GM18870 (cell line): ENCODE results near the gene ALOXE3.
A peak's percentile ranks its signal among the peaks of the same experiment; 100 is the strongest.
"Not testable (repeated sequence)": the region's sequence is repeated elsewhere in the genome, so short reads cannot be mapped to it uniquely, and the experiment has no call there.

Experiments
- ATAC-seq: cut with Tn5 transposase; IDR thresholded peaks from one replicate; pipeline ENCODE4 v1.9.1; 2021; ENCODE audit warnings: moderate library complexity; ENCODE audit not compliant: unreplicated experiment

ALOXE3 gene

DNA sequence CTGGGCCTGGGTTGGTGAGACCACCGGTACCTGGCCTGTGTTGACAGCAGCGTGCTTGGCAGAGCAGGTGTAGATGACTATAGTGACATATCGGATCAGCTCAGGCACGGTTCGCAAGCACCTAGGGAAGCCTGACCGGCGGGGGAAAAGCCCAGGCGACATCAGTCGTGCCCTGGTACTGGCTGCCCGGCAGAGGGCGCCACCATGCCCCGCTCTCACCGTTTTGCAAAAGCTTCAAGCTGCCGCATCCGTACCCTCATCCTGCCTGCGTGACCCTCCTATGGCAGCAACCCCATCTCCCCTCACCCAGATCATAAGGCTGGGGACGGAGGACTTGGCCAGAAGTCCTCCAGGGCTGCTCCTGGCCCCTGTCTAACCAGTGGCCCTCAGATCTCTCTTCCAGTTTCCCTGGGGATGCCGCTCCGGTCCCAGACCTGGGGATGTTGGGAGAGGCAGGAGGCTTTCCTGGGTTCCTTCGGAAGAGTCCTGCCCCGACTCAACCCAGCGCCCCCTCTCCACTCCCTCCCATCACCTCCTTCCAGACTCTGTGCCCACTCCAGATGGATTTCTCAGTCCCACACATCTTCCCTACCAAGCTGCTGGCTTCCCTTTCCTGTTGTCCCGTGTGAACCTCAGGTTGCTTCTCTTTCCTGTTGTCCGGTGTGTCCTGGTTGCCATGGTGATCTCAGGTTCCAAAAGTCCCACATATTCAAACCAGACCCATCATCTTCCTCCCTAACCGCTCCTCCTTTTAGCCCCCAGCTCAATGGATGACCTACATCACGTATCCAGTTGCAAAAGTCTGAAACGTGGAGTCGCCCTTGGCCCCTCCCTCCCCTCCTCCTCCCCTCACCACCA lies 44.5 kb downstream of the ALOXE3 start:
- ATAC-seq, result no peak

DNA sequence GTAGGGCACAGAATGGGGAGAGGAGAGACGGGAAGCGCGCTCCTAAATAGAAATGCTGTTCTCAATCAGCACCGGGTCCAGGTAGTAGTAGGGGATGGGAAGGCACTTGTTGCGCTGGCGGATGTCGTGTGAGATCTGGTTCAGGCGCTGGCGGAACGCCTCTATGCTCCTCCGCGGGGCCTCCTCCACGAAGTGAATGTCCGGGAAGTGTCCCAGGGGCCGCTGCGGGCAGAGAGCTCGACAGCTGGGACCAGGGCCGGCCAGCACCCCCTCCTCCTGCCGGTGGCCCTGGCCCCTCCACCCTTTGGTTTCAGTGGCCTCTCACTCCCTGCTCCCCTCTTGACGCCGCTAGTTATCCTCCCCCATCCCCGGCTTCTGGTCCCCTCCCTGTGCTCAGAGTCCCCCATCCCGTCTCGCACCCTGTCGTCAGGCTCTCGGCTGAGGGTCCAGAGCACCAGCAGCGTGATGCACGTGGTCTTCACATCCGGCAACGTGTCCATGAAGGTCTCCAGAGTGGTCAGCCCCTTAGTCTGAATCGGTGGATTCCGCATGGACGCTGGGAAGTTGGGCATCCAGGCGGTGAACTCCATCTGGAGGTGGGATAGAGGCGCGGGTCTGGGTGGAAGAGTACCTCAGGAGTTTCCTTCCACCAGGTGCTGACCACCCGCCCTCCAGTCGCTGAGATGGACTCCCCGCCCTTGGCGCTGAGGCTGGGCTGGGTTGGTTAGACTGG lies 45.4 kb downstream of the ALOXE3 start:
- no peak for ATAC-seq

DNA sequence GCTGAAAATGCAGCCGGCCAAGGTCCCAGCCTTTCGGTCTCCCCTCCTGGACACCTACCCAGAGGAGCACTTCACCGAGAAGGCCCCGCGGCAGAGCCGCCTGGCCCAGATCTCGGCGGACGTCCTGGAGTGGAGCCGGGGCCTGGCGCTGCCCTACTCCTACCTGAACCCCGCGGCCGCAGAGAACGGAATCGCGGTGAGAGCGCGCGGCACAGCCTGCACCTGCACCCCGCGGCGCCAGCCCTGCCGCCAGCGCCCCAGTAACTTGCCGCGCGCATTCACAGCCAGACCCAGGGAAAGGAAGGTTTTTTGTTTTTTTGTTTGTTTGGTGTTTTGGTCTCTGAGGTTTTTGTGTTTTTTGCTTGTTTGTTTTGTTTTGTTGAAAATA lies 46.0 kb downstream of the ALOXE3 start:
- ATAC-seq, result no peak

DNA sequence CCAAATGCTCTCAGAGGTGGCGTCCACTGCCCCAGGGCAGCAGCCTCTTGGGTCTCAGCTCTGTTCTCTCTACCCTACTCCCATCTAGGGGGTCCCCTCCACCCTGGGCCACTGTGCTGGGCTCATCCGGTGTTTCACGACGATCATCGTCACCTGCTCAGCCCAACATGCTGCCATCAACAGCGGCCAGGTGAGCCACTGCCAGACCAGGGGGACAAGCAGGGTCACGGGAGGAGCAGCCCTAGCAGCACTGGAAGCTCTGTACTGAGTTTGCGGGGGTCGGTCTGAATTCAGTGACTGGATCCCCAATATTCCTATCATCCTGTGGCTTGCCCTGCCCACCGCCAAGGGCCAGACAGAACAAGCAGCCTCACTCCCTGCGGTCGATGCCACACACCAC lies 46.8 kb downstream of the ALOXE3 start:
- ATAC-seq, result no peak

DNA sequence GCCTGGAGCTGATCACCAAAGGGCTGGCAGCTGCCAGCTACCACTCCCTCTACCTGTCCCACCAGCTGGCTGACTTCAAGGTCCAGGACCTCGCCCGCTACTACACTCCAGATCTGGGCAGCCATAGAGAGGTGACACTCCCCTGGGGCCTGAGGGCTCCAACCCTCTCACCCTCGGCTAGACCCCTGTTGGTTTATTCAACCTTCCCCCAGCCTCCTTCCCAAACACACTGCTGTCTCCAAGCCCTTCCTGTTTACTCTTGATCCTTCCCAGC lies 48.8 kb downstream of the ALOXE3 start:
- ATAC-seq, result no peak

DNA sequence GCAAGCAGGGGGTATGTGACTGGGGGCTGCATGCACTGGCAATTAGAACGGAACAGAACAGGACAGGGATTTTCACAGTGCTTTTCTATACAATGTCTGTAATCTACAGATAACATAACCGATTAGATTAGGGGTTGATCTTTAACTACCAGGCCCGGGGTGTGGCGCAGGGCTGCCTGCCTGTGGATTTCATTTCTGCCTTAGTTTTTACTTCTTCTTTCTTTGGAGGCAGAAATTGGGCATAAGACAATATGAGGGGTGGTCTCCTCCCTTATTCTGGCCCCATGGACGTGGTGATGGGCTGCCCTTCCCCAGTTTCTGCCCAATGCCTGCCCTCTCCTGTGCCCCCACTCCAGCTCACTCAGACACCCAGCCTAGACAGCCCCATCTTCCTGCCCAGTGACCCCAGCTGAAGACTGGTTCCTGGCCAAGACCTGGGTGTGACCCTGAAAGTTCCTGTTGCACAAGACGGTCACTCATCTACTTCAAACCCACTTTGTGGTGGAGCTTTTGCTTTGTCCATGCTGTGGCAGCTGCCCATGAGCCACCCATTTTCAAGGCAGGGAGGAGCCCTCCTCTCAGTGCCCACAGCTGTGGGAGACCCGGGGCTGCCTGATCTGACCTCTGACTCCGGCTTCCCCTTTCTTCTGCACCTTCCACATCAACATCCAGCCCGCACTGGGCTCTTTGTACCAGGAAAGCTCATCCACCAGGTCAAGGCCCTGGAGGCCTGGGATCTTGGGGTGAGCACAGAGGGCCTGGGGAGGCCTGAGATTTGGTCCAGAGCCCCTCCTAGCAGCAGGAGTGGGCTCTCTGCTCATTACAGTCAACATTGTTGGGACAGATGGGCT lies 49.4 kb downstream of the ALOXE3 start:
- ATAC-seq, result no peak

DNA sequence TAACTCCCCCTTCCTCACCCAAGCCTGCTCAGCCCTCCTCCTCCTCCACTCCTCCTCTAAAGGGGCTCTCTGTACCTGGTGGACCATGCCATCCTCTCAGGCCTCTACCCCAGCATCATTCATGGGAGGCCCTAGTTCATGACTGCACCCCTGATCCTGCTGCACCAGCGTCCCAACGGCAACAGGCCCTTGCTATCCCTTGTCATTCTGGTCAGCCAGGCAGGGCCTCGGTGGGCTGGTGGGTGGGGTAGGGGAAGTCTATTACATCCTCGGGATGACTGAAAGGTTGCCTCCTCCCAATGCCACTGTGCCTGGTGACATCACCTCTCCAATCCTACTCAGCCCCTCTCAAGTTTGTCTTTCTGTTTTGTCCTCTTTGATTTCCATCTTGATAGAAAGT lies 50.5 kb downstream of the ALOXE3 start:
- ATAC-seq, result no peak

DNA sequence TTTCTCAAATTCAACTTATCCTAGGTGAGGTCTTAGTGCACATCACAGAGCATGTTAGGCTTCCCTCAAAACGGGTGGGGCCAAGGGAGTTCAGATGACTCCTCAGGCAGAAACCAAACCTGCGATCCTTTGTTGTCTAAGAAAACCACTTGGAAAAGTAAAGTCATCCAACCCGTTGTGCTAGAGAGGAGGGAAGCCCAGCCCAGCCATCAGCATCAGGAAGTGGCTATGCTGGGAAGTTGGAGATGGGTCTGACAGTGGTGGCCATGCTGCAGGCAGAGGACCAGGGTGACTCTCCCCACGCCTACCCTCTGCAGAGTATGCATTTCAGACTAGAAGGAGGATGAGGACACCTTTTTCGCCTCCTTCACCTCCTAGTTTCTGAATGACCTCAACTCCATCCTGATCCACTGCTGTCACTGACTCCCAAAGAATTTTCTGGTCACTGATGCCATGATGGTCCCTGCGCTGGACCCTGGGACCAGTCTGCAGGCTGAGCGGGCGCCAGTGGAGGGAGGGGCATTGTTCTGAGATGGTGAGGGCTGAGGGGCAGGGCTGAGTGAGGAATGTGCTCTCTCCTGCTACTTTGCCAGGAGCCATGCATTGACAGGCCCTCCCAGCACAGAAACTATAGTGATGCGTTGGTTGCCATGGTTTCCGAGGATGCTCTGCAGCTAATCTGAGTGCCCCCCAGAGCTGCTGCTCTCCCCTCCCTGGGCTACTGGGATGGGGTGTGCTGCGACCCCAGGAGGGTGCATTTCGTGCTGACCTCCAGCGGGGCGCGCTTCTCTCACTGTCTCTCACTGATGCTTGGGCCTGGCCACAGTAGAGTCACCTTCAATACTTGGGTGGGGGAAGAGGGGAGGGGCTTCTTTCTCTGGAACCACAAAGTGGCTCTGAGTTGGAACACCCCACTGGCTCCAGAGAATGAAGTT lies 51.2 kb downstream of the ALOXE3 start:
- no peak for ATAC-seq

DNA sequence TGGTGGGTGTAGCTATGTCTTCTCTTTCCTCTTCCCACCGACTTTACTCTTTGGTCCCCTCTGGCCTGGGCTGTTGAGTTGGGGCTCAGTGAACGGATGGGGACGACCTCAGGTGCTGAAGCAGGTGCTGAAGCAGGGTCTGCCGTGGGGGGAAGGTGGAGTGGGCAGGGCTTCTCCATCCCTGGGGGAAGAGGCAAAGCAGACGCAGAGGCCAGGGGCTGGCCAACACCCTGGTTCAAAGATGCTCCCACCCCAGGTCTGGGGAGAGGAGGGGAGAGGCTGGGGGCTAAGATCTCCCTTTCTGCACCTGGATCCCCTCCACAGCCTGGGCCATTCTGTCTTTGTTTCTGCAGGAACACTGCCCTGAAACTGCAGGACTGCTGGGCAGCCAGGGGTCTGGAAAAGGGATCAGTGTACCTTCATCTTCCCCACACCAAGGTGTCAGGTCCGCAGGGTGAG lies 53.7 kb downstream of the ALOXE3 start:
- no peak for ATAC-seq

DNA sequence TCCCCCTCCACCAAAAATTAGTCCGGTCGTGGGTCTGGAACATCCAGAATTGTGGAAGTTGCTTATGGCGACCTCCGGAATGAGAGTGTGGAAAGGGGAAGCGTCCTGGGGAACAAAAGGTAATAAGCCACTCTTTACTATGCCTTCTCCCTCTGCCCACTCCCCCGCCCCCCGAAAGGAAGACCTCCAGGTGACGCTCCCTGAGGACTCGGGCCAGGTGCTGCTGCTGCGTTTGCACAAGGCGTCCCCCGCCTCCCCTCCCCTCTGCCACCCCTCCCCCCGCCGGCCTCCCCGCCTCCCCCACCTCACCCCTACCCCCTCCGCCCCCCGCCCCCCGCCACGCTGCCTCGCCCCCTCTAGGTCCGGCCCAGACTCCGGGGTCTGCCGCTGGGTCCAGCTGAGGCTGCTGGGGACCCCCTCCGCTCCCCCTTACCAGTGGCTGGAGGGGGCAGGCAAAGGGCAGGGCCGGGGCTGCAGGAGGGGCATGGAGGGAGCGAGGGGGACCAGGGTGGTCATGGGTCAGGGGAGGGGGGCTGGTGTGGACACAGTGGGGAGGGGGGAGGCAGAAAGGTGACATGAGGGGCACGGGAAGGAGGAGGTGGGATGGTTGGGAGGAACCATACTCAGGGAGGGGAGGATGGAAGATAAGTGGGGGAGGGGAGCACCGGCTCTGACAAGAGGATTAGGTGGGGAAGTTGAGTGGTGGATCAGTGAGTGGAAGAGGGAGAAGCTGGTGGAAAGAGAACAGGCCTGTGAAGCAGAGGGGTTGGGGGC lies 54.4 kb downstream of the ALOXE3 start:
- no peak for ATAC-seq

DNA sequence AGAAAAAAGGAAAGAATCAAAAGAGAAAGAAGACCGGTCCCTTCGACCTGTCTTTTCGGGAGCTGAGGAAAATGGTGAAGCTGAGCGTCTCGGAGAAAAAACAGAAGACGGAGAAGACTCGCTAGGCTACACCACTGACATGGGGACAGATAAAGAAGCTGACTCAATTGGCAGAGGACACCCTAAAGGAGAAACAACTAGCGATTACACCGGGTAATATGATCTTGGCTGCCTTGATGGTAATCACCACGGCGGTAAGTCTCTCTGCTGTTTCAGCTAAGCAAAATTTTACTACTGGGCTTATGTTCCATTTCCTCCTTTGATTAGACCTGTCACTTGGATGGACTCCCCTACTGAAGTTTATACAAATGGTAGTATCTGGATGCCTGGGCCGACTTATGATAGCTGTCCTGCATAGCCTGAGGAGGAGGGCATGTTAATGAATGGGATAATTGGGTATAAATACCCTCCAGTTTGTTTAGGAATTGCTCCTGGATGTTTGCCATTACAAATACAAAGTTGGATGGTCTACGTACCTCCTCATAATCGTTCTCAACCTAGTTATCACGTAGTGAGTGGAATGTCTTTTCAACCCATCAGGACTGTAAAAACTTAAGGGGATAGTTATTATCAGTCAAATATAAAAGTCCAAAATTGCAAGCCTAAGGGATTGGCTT lies 55.4 kb downstream of the ALOXE3 start:
- ATAC-seq, result no peak

DNA sequence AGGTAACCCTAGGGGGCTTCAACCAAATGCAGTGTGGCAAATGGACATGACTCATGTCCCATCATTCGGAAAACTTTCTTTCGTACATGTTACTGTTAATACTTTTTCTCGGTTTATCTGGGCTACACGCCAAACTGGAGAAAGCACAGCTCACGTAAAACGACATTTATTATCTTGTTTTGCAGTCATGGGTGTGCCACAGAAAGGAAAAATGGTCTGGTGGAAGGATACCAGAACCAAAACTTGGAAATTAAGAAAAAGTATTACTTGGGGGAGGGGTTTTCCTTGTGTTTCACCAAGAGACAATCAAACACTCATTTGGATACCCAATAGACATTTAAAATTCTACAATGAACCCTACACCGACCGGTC lies 55.9 kb downstream of the ALOXE3 start:
- no peak for ATAC-seq

DNA sequence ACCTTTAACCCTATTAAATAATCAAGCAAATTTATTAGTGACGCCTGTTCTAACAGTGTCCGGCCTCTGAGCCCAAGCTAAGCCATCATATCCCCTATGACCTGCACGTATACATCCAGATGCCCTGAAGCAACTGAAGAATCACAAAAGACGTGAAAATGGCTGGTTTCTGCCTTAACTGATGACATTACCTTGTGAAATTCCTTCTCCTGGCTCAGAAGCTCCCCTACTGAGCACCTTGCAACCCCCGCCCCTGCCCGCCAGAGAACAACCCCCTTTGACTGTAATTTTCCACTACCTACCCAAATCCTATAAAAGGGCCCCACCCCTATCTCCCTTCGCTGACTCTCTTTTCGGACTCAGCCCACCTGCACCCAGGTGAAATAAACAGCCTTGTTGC lies 56.5 kb downstream of the ALOXE3 start:
- not testable (repeated sequence) for ATAC-seq

DNA sequence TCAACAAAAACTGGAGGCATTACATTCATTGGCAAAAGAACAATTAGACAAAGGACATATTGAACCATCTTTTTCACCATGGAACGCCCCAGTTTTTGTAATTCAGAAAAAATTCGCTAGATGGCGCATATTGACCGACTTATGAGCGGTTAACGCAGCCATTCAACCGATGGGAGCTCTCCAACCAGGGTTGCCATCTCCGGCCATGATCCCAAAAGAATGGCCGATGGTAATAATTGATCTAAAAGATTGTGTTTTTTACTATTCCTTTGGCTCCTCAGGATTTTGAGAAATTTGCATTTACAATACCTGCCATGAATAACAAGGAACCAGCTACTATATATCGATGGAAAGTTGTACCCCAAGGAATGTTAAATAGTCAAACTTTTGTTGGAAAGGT lies 58.0 kb downstream of the ALOXE3 start:
- no peak for ATAC-seq

DNA sequence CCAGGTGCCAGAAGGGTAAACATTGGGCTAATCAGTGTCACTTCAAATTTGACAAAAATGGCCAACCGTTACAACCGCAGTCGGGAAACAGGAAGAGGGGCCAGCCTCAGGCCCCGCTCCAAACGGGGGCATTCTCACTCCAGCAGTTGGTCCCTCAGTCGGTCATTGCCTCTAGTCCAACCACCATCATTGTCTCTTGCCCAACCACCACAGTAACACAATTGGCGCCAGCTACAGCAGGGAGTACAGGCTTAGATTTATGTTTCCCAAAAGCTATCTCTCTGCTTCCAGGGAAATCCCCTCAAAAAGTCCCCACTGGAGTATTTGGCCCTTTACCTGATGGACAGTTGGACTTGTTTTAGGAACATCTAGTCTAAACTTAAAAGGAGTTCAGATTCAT lies 59.2 kb downstream of the ALOXE3 start:
- ATAC-seq, result no peak

DNA sequence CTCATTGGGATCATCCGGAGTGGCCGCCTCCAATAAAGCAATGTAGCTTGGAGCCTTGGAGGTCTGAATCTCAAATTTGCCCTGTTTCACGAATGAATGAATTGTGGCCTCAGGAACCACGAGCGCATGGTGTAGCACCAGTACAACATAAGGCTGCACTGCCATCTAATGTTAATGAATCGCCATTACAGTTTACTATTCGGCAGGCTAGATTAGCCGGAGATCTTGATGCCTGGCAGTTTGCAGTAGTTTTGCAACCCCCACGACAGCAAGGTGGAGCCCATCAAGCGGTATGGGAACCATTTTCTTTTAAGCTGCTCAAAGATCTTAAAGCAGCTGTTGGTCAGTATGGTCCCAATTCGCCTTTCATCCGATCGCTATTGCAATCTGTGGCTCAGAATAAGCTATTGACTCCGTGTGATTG lies 60.6 kb downstream of the ALOXE3 start:
- ATAC-seq, result no peak

DNA sequence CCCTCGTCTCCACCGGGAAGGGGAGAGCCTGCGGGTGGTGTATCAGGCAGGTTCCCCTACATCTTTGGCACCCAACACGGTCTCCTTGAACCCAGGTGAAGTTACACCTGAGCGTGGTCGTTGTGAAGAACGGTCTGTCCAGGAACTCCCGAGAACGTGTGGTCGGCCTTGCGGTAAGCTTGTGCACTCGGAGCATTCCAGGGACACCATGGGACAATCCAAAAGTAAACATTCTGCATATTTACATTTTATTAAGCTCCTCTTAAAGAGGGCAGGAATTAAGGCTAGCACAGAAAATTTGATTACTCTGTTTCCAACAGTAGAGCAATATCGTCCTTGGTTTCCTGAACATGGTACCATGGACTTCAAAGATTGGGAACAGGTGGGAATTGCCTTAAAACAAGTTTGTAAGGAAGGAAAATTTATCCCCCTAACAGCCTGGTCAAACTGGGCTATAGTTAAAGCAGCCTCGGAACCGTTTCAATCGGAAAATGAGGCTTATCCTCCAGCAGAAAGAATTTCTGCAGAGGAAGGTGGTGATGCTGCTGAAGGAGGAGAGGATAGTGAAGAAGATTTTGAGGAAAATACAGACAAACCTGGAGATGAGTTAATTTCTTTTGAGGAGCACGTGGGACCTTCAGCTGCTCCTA lies 61.2 kb downstream of the ALOXE3 start:
- ATAC-seq, result no peak

DNA sequence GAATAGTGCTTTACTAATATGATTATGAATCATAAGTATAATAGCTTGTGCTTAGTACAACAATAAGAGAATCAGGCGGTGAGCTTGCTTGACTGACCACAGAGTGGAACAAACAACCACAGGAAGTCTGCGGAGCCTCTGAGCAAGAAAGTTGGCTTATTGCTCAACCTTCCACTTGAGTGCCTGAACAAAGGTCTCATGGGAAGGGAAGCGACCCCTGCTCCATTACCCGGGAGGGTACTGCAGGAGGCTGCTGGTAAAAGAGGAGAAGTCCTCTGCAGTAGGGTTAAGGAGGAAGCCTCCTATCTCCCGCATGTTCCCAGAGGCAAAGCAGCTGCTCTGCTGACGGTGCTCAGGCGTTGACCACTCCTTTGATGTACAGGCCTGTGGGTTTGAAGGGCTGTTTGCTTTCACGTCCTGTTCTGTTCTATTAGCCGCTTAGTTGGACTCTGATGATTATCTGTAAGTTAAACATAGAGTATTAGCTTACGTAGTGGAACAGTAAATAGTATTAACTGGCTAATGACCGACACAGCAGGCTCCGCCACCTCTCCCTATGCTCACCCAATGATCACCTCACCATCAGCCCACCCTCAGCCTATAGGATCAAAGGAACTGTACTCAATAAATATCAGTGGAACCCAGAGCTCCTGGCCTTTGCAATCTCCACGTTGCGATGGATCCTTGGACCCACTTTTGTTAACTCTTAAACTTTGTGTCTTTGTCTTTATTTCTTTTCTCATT lies 61.9 kb downstream of the ALOXE3 start:
- peak; percentile 54 for ATAC-seq
